HG03064 (cell line): ENCODE data around the gene VEGFB.

Experiments
- ATAC-seq: cut with Tn5 transposase; IDR thresholded peaks from one replicate; pipeline ENCODE4 v1.9.1; 2021; ENCODE audit warnings: low read depth; ENCODE audit not compliant: unreplicated experiment

Gene VEGFB

GRCh38 chr11:64258946-64259532, 24.7 kb downstream of the VEGFB start:
- ATAC-seq = no peak

- no peak for ATAC-seq
These were observed 25.2 kb downstream of the VEGFB start for GRCh38 chr11:64259533-64260067.

- ATAC-seq = no peak
These were observed 25.8 kb downstream of the VEGFB start for GRCh38 chr11:64260147-64260708.

GRCh38 chr11:64261556-64262080, 27.2 kb downstream of the VEGFB start:
- ATAC-seq = no peak

GRCh38 chr11:64262271-64263002, 28.1 kb downstream of the VEGFB start:
- no peak for ATAC-seq

- no peak for ATAC-seq
These were observed 28.9 kb downstream of the VEGFB start for GRCh38 chr11:64263021-64263946.

GRCh38 chr11:64263947-64264317, 29.5 kb downstream of the VEGFB start:
- no peak for ATAC-seq

- ATAC-seq = no peak
These were observed 30.0 kb downstream of the VEGFB start for GRCh38 chr11:64264371-64264852.

- ATAC-seq = no peak
These were observed 31.1 kb downstream of the VEGFB start for GRCh38 chr11:64265176-64266160.

- ATAC-seq = no peak
These were observed 32.0 kb downstream of the VEGFB start for GRCh38 chr11:64266339-64266738.

GRCh38 chr11:64267207-64267945, 33.0 kb downstream of the VEGFB start:
- no peak for ATAC-seq

- no peak for ATAC-seq
These were observed 33.9 kb downstream of the VEGFB start for GRCh38 chr11:64268025-64268892.

- peak; percentile 22 for ATAC-seq
These were observed 34.6 kb downstream of the VEGFB start for GRCh38 chr11:64268893-64269539.

GRCh38 chr11:64269540-64270220, 35.3 kb downstream of the VEGFB start:
- ATAC-seq = peak; percentile 52

GRCh38 chr11:64275031-64275800, 40.8 kb downstream of the VEGFB start:
- ATAC-seq = no peak

- ATAC-seq = no peak
These were observed 41.5 kb downstream of the VEGFB start for GRCh38 chr11:64275841-64276240.
